ENCODE measurements around the gene DISC1.

DNA sequence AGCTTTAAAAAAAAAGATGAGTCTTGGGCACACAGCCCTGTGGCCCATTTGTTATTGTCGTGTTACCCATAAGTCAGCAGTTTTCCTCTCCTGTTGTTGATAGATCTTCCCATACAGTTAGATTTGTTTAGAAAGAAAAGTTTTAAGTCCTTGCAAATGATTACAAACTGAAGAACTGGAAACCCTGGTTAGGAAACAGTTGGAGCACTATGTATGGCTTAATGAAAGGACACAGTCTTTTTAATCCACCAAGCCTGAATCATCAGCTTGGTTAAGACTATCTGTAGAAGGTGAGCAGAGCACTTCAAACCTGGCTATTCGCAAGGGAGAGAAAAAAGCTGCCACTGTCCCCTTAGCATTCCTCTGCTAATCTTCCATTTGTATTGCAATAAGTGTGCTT, 241.0 kb downstream of the DISC1 start:
- TF ChIP-seq, protein P1, sequence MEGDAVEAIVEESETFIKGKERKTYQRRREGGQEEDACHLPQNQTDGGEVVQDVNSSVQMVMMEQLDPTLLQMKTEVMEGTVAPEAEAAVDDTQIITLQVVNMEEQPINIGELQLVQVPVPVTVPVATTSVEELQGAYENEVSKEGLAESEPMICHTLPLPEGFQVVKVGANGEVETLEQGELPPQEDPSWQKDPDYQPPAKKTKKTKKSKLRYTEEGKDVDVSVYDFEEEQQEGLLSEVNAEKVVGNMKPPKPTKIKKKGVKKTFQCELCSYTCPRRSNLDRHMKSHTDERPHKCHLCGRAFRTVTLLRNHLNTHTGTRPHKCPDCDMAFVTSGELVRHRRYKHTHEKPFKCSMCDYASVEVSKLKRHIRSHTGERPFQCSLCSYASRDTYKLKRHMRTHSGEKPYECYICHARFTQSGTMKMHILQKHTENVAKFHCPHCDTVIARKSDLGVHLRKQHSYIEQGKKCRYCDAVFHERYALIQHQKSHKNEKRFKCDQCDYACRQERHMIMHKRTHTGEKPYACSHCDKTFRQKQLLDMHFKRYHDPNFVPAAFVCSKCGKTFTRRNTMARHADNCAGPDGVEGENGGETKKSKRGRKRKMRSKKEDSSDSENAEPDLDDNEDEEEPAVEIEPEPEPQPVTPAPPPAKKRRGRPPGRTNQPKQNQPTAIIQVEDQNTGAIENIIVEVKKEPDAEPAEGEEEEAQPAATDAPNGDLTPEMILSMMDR (IDR thresholded peaks at IDR 0.05), result no peak
- no peak for TF ChIP-seq POLR2A (IDR thresholded peaks at IDR 0.05)

Measured in uterus (tissue), 2 donors.